Peyer's patch (tissue), 4 donors: ENCODE data around the gene TRAP1.

Experiments used
- CTCF ChIP-seq, 6 experiments: fragments of 450-650 bp in 4 of 6; fragments of 200-600 bp in 2 of 6; sonication (generic) in 1 of 6; IDR thresholded peaks; one replicate each; pipeline ENCODE4 v1.5.1; 2017 to 2019; ENCODE audit warnings: antibody characterized with exemption in 6 of 6, mild to moderate bottlenecking in 3 of 6, moderate library complexity in 1 of 6
- POLR2A ChIP-seq, 2 donors: fragments of 450-650 bp; IDR thresholded peaks; one replicate each; pipeline ENCODE4 v1.5.1; 2017; ENCODE audit warnings: antibody characterized with exemption in 2 of 2, mild to moderate bottlenecking in 2 of 2, moderate library complexity in 2 of 2

- TF ChIP-seq CTCF (IDR thresholded peaks at IDR 0.05) = no peak
- no peak for TF ChIP-seq POLR2A (IDR thresholded peaks at IDR 0.05)
Measured at GRCh38 chr16:3689731-3690130, 27.6 kb downstream of the TRAP1 start.
